ENCODE results near the gene IGF2BP2. TPM values are rescaled to one million over a fixed set of nuclear protein-coding genes. Genes with fewer than 3 reads are reported as not detected.
"Not testable (repeated sequence)": the region's sequence is repeated elsewhere in the genome, so short reads cannot be mapped to it uniquely, and the experiment has no call there.

IGF2BP2 gene
- total and polyA plus RNA-seq, 11 donors: 5.9 to 21.8 (median 16.8) TPM

DNA sequence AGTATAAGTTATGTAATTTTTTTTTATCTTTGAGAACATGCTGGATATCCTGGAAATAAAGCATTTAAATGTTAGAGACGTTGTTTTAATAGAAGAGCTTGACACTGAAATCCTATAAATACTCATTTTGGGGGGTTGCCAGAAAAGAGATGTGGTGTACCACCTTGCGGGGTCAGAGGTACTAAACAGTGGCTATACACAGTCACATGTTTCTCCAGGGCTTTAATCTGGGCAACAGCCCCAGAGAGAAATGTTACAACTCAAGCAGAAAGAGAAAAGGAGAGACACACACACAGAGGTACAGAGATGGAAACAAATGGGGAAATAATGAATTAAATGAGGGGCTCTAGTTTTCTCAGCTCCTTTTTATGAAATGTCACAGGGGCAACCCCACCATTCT lies 124.9 kb downstream of the IGF2BP2 start:
- DNase-seq (no peak), ATAC-seq (peak in 1 of 4 donors; percentile 41)
- H3K4me3 ChIP-seq: no peak overlapping the region
- peaks cover 0 to 20% (median 2%) of the 10 kb centered on the region in 12 donors for H3K4me1 ChIP-seq
- H3K27me3 ChIP-seq: no peaks in the 10 kb centered on the region
- TF ChIP-seq, protein P1, sequence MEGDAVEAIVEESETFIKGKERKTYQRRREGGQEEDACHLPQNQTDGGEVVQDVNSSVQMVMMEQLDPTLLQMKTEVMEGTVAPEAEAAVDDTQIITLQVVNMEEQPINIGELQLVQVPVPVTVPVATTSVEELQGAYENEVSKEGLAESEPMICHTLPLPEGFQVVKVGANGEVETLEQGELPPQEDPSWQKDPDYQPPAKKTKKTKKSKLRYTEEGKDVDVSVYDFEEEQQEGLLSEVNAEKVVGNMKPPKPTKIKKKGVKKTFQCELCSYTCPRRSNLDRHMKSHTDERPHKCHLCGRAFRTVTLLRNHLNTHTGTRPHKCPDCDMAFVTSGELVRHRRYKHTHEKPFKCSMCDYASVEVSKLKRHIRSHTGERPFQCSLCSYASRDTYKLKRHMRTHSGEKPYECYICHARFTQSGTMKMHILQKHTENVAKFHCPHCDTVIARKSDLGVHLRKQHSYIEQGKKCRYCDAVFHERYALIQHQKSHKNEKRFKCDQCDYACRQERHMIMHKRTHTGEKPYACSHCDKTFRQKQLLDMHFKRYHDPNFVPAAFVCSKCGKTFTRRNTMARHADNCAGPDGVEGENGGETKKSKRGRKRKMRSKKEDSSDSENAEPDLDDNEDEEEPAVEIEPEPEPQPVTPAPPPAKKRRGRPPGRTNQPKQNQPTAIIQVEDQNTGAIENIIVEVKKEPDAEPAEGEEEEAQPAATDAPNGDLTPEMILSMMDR (IDR thresholded peaks at IDR 0.05): no peak
- TF ChIP-seq POLR2A (IDR thresholded peaks at IDR 0.05): no peak
- H3K27ac ChIP-seq: no peak overlapping the region
- no peaks in the 10 kb centered on the region for H3K9me3 ChIP-seq
- intact Hi-C loops (cut with DNase I): no loop called here
- H3K36me3 ChIP-seq: no peaks in the 10 kb centered on the region
- 31 to 53% (median 42%) methylated on average over 2 of the region's 2 CpGs for WGBS, 4 donors

DNA sequence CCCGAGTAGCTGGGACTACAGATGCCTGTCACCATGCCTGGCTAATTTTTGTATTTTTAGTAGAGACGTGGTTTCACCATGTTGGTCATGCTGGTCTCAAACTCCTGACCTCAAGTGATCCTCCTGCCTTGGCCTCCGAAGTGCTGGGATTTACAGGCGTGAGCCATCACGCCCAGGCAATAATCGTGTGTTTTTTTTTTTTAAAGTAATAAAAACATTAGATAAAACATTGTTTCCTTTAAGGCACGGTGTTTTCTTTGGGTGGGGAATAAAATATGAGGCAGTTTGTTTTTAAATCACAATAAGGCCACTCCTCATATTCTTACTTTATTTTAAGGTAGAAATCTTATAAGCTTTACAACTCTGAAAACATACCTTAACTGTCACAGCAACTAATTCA lies 127.6 kb downstream of the IGF2BP2 start:
- DNase-seq; H3K36me3 ChIP-seq; intact Hi-C loops (cut with DNase I); H3K4me3 ChIP-seq; H3K27ac ChIP-seq; ATAC-seq; H3K27me3 ChIP-seq; H3K9me3 ChIP-seq: not testable (repeated sequence)
- H3K4me1 ChIP-seq: peaks cover 0 to 13% (median under 1%) of the 10 kb centered on the region in 12 donors
- 84 to 91% (median 90%) methylated on average over 7 of the region's 7 CpGs for WGBS, 4 donors

DNA sequence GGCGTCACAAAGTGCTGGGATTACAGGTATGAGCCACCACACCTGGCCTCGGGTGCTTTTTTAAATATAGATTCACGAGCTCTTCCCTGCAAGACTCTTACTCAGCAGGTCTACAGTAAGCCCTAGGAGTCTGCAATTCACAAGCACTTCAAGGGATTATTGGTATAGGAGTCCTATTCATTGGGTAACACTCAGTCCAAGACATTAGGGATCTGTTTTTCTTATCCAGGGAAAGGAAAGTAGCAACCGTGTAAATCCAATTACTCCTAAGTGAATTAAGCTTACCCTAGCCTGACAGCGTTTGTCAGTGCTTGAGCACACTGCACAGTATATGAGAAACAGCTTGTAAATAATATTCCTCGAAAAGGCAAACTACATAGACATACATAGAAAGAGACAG lies 128.8 kb downstream of the IGF2BP2 start:
- H3K4me1 ChIP-seq: peaks cover 0 to 9% (median 0%) of the 10 kb centered on the region in 12 donors
- intact Hi-C loops (cut with DNase I): no loop called here
- DNase-seq (no peak), ATAC-seq (no peak)
- no peaks in the 10 kb centered on the region for H3K27me3 ChIP-seq
- no peak overlapping the region for H3K27ac ChIP-seq
- no peaks in the 10 kb centered on the region for H3K9me3 ChIP-seq
- H3K36me3 ChIP-seq: no peaks in the 10 kb centered on the region
- no peak overlapping the region for H3K4me3 ChIP-seq
- 84 to 86% (median 85%) methylated on average over 6 of the region's 6 CpGs for WGBS, 4 donors
- TF ChIP-seq POLR2A (IDR thresholded peaks at IDR 0.05): no peak
- TF ChIP-seq, protein P1 (IDR thresholded peaks at IDR 0.05): no peak

DNA sequence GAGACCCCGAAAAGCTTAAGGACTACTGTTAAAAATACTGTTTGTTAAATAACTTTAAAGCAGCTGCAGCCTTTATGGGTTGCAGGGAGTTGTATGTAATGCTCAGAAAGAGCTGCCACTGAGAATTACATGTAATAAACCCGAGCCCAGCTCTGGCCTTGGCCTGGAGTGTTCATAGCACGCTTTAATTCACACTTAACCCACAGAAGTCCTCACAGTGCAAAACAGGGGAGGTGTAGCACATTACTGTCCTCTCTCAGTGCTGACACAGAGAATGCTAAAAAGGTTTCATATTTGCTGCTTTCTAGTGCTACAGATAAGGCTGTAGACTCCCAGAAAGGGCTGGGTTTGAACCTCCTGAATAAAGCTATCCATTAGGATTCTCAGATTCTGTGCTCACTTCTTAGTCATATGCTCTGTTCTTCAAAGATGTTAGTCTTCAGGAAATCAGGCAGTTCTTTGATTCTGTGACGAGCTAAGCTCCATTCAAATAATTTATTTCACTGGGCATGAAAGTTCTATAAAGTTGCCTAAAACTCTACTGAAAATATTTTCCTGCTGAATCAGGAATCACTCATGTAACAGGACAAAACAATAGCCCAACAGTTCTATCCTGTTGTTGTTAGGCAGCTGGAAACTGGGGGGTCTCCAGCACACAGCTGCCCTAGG lies 130.7 kb downstream of the IGF2BP2 start:
- Histone ChIP-seq H3K27me3 (no peaks in the 10 kb centered on the region), H3K4me3 (no peak overlapping the region), H3K4me1 (no peaks in the 10 kb centered on the region), H3K36me3 (no peaks in the 10 kb centered on the region), H3K27ac (no peak overlapping the region), H3K9me3 (no peaks in the 10 kb centered on the region)
- intact Hi-C loops (cut with DNase I): no loop called here
- ATAC-seq (no peak), DNase-seq (no peak)
- TF ChIP-seq, protein P1 (IDR thresholded peaks at IDR 0.05): no peak
- TF ChIP-seq POLR2A (IDR thresholded peaks at IDR 0.05): no peak
- WGBS, 4 donors: 82 to 88% (median 86%) methylated on average over 4 of the region's 4 CpGs

DNA sequence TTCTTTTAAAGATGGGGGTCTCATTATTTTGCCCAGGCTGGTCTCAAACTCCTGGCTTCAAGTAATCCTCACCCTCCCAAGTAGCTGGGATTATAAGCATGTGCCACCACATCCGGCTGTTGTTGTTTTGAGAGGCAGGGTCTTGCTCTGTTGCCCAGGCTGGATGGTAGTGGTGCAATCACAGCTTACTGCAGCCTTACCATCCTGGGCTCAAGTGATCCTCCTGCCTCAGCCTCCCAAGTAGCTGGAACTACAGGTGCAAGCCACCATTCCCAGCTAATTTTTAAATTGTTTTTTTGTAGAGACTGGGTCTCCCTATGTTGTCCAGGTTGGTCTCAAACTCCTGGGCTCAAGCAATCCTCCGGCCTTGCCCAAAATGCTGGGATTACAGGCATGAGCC lies 133.2 kb downstream of the IGF2BP2 start:
- no peaks in the 10 kb centered on the region for H3K9me3 ChIP-seq
- H3K27ac ChIP-seq: no peak overlapping the region
- peaks cover 0 to 7% (median 0%) of the 10 kb centered on the region in 9 donors for H3K36me3 ChIP-seq
- no peak for DNase-seq
- no peaks in the 10 kb centered on the region for H3K4me1 ChIP-seq
- 89 to 99% (median 96%) methylated on average over 2 of the region's 2 CpGs for WGBS, 4 donors
- H3K27me3 ChIP-seq: no peaks in the 10 kb centered on the region
- intact Hi-C loops (cut with DNase I): no loop called here
- no peak overlapping the region for H3K4me3 ChIP-seq
- ATAC-seq: no peak
- TF ChIP-seq, protein P1 (IDR thresholded peaks at IDR 0.05): no peak
- TF ChIP-seq POLR2A (IDR thresholded peaks at IDR 0.05): no peak
